Omental fat pad (tissue), 4 donors: ENCODE measurements around the gene GON7. TPM values are rescaled to one million over a fixed set of nuclear protein-coding genes. Genes with fewer than 3 reads are reported as not detected.
A peak's percentile ranks its signal among the peaks of the same experiment; 100 is the strongest.
"Not testable (repeated sequence)": the region's sequence is repeated elsewhere in the genome, so short reads cannot be mapped to it uniquely, and the experiment has no call there.

Experiments used
- ATAC-seq: fragments of 150-250 bp; one replicate; pipeline ENCODE4 v1.9.1; 2016; ENCODE audit warnings: mild to moderate bottlenecking, moderate library complexity; ENCODE audit not compliant: low FRiP score
- DNase-seq: peaks from one replicate; pipeline ENCODE4 v3.0.0-alpha.2; 2019; ENCODE audit warnings: low spot score
- total RNA-seq, 4 donors: library from RNA; depleted of rRNA; stranded (reverse); fragments of >200 nt; gene quantifications; one replicate each; pipeline ENCODE4 v1.1.0, GENCODE V29; 2016
- TF ChIP-seq, protein P1 (sequence below), 3 donors: fragments of 450-650 bp; IDR thresholded peaks; one replicate each; pipeline ENCODE4 v1.5.1; 2016 to 2017; ENCODE audit warnings: antibody characterized with exemption in 3 of 3, mild to moderate bottlenecking in 3 of 3, moderate library complexity in 2 of 3

The GON7 gene
- total RNA-seq, 4 donors from 2014 or later: 6.9 to 8.2 (median 7.7) TPM

DNA sequence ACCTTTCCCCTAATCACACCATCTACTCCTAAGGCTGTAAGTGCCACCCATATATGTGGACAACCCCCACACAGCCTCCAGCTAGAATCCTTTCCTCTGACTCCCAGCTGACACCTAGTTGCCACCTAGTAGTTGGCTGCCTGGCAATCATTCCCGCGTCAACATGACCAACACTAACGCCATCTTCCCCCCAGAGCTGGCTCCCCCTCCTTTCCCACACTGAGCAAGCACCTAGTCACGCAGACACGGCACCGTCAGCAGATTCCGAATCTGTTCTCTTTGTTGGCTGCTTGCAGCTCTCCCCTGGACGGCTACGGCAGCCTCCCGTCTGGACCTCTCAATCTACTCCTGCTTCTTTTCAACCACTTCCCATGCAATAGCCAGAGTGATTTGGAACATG lies 27.9 kb upstream of the GON7 start:
- no peak for ATAC-seq
- TF ChIP-seq, protein P1, sequence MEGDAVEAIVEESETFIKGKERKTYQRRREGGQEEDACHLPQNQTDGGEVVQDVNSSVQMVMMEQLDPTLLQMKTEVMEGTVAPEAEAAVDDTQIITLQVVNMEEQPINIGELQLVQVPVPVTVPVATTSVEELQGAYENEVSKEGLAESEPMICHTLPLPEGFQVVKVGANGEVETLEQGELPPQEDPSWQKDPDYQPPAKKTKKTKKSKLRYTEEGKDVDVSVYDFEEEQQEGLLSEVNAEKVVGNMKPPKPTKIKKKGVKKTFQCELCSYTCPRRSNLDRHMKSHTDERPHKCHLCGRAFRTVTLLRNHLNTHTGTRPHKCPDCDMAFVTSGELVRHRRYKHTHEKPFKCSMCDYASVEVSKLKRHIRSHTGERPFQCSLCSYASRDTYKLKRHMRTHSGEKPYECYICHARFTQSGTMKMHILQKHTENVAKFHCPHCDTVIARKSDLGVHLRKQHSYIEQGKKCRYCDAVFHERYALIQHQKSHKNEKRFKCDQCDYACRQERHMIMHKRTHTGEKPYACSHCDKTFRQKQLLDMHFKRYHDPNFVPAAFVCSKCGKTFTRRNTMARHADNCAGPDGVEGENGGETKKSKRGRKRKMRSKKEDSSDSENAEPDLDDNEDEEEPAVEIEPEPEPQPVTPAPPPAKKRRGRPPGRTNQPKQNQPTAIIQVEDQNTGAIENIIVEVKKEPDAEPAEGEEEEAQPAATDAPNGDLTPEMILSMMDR (IDR thresholded peaks at IDR 0.05): no peak

DNA sequence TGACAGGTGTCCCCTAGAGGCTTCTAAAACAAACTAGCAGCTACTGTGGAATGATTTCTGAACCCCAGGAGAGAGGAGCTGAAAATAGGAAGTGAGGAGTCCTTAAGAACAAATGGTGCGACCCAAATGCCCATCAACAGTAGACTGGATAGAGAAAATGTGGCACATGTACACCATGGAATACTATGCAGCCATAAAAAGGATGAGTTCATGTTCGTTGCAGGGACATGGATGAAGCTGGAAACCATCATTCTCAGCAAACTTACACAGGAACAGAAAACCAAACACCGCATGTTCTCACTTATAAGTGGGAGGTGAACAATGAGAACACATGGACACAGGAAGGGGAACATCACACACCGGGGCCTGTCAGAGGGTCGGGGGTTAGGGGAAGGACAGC lies 26.2 kb upstream of the GON7 start:
- DNase-seq, ATAC-seq: not testable (repeated sequence)

More for the DNA sequence above, 27.9 kb upstream of the GON7 start:
- DNase-seq: no peak

DNA sequence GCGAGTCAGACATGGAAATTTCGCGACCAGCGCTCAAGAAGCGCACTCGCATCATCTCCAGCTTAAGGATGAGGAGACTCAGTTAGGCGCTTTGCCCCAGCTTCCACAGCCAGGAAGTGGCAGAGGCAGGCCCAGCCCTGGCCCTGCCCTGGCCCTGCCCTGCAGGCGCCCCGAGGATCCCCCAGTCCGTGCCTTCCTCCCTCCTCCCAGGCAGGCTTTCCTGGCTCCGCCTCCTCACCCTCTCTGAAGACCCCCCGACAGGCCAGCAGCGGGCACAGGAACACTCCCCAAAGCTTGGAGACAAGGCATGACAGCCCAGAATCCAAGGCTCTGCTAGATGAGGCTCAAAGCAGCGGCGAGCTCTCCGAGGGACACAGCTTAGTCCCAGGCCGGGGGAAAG lies 25.3 kb upstream of the GON7 start:
- no peak for DNase-seq
- TF ChIP-seq, protein P1 (IDR thresholded peaks at IDR 0.05): no peak
- ATAC-seq: no peak

DNA sequence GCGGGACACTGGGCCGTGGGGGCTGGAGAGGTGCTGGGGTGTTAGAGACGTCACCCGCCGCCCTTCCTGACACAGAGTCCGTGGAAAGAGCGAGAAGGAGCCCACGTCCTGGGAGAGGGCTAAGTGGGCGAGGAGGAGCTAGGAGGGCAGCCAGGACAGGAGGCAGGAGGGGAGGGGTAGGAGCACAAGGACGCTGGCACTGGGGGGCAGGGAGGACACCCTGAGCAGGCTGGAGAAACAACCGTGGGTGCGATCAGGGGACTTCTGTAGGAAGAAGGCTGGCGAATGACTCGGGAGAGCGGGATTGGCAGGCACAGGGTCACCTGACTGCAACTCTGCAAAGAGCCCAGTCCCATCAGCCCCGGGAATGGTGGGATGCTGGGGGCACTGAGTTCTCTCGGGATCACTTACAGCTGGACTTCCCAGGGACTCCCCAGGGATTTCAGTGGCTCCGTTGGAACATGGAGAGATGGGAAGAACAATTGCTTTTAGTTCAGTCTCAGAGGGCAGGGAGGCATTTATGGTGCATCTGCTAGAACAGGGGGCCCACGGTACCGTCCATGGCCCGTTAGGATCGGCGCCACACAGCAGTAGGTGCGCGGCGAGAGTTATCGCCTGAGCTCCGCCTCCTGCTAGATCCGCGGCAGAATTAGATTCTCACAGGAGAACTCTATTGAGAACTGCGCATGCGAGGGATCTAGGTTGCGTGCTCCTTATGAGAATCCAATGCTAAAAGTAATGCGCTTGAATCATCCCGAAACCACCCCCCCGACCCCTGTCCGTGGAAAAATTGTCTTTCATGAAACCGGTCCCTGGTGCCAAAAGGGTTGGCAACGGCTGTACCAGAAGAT lies 24.5 kb upstream of the GON7 start:
- DNase-seq: no peak
- TF ChIP-seq, protein P1 (IDR thresholded peaks at IDR 0.05): no peak
- peak; percentile 38 for ATAC-seq

DNA sequence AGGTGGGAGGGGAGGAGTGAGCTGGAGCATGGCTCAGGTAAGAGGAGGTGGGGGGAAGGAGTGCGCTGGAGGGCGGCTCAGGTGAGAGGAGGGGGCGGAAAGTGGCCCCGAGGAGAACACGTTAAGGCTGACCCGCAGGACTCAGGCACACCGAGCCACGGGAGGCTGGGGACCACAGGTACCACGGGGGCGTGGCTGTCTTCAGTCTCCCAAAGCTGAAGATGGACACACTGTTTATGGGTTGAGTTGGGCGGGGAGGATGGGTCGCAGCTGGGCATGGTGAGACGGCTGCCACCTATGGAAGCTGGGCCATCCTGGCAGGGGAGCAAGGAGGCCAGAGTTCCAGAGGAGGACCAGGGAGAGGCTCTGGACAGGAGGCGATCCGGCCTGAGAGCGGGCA lies 23.7 kb upstream of the GON7 start:
- DNase-seq (no peak), ATAC-seq (no peak)
- TF ChIP-seq, protein P1 (IDR thresholded peaks at IDR 0.05): no peak

DNA sequence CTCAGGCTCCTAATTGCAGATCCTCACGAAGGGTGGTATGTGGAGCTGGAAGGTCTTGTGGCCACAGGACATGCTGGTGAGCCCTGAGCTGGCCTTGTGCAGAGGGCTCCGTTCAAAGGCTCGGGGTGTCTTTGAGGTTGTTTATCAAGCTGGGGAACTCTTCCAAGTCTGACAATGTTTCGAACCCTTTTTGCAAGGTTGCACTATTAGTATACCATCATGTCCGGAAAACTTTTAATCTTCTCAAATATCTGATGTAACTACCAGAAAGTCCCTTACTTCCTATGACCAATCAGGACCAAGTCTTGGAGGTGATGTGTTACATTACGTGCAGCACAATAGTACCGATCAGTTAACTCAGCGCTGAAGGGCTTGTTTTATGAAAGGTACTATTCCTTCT lies 21.7 kb upstream of the GON7 start:
- TF ChIP-seq, protein P1 (IDR thresholded peaks at IDR 0.05): no peak
- no peak for ATAC-seq
- DNase-seq: no peak

DNA sequence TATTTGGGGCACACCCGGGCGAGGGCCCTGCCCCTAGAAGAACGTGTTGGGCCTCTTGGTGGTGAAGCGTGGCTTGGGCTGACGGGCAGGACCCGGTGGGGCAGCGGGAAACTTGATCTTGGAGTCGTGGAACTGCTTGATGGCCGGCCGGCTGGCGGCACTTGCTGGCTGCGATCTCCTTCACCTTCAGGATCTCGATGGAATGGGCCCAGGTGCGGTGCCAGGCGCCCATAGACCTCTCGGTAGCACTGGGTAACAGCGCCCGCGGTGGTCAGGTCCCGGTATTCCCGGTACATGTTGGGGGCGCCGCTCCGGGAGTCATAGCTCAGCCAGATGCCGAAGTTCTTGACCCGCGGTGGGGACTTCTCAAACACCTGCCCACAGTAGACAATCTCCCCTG lies 16.7 kb upstream of the GON7 start:
- DNase-seq (no peak), ATAC-seq (no peak)
- TF ChIP-seq, protein P1 (IDR thresholded peaks at IDR 0.05): no peak
